ENCODE measurements around the gene GNG8. TPM values are rescaled to one million over a fixed set of nuclear protein-coding genes. Genes with fewer than 3 reads are reported as not detected.

GNG8 gene
- total RNA-seq, 1 experiment from 2014 or later = not detected

- Mint-ChIP-seq H3K36me3 (ENCODE audit: insufficient read depth in 1 of 3, low read depth in 3 of 3) (no peaks in the 10 kb centered on the region), H3K4me1 (peaks cover 22 to 30% of the 10 kb centered on the region in 2 experiments), H3K9me3 (no peaks in the 10 kb centered on the region), H3K4me3 (peak overlapping the region; percentile 64 to 91), H3K27me3 (ENCODE audit: low read depth) (peaks cover 45% of the 10 kb centered on the region), H3K27ac (no peak overlapping the region)
- Histone ChIP-seq H2AK5ac (ENCODE audit: insufficient read length, low read length) (no peak overlapping the region), H2AFZ (ENCODE audit: low read length) (no peak overlapping the region), H3K27ac (ENCODE audit: insufficient read length, low read depth, low read length) (no peak overlapping the region), H4K8ac (replicated peaks; ENCODE audit: insufficient read length, low read depth, low read length) (no peak overlapping the region), H4K20me1 (ENCODE audit: control insufficient read depth, insufficient read depth, insufficient read length) (no peaks in the 10 kb centered on the region), H3K4me1 (ENCODE audit: insufficient read depth, low read length) (peaks cover 7% of the 10 kb centered on the region; the same call in 1 of the 2 replicates), H3K79me1 (ENCODE audit: insufficient read depth, low read depth, low read length, poor library complexity, severe bottlenecking) (no peaks in the 10 kb centered on the region), H3K9me3 (ENCODE audit: control insufficient read depth, low read depth, low read length) (no peaks in the 10 kb centered on the region), H2BK120ac (ENCODE audit: low read depth, low read length, poor library complexity, severe bottlenecking) (no peak overlapping the region), H4K5ac (ENCODE audit: insufficient read length, low read depth, low read length) (no peak overlapping the region), H3K18ac (ENCODE audit: insufficient read length, low read depth, low read length) (no peak overlapping the region), H3K14ac (ENCODE audit: insufficient read depth, low read length) (no peak overlapping the region), H2BK15ac (ENCODE audit: low read depth, low read length) (no peak overlapping the region), H3T11ph (ENCODE audit: low read length) (no peak overlapping the region), H3K4ac (ENCODE audit: low read depth, low read length) (no peak overlapping the region), H3K23ac (ENCODE audit: insufficient read length, low read depth, low read length) (no peak overlapping the region), H3K4me2 (ENCODE audit: insufficient read depth, insufficient read length, low read length) (peak overlapping the region; percentile 59), H3K56ac (ENCODE audit: insufficient read length, low read depth, low read length) (no peak overlapping the region), H3K27me3 (ENCODE audit: insufficient read depth, low read length) (peaks cover 28% of the 10 kb centered on the region), H3K23me2 (ENCODE audit: insufficient read length, low read depth, low read length, poor library complexity, severe bottlenecking) (peaks cover 18% of the 10 kb centered on the region), H2BK5ac (ENCODE audit: insufficient read length, low read length) (no peak overlapping the region), H2BK12ac (ENCODE audit: insufficient read length, low read depth, low read length) (no peak overlapping the region), H2BK20ac (ENCODE audit: low read depth, low read length, poor library complexity, severe bottlenecking) (no peak overlapping the region), H3K9ac (ENCODE audit: extremely low read depth, insufficient read length, low read length) (no peak overlapping the region), H4K91ac (ENCODE audit: insufficient read length, low read depth, low read length) (no peak overlapping the region), H3K79me2 (ENCODE audit: insufficient read depth, low read length) (no peaks in the 10 kb centered on the region)
- no peak for TF ChIP-seq CTCF (conservative IDR thresholded peaks at IDR 0.05)
- no CpG with 5 or more reads among the region's 23 CpGs for WGBS (ENCODE audit: extremely low coverage, insufficient read length, low lambda C conversion rate)
- peak; percentile 61 for DNase-seq
These were observed 1.3 kb downstream of the GNG8 start for GRCh38 chr19:46634656-46635218.
